GM19043 (cell line): ENCODE measurements around the gene GPR37.

Experiments
- ATAC-seq: cut with Tn5 transposase; IDR thresholded peaks from one replicate; pipeline ENCODE4 v1.9.1; 2021; ENCODE audit warnings: low read depth; ENCODE audit not compliant: unreplicated experiment

Gene GPR37

DNA sequence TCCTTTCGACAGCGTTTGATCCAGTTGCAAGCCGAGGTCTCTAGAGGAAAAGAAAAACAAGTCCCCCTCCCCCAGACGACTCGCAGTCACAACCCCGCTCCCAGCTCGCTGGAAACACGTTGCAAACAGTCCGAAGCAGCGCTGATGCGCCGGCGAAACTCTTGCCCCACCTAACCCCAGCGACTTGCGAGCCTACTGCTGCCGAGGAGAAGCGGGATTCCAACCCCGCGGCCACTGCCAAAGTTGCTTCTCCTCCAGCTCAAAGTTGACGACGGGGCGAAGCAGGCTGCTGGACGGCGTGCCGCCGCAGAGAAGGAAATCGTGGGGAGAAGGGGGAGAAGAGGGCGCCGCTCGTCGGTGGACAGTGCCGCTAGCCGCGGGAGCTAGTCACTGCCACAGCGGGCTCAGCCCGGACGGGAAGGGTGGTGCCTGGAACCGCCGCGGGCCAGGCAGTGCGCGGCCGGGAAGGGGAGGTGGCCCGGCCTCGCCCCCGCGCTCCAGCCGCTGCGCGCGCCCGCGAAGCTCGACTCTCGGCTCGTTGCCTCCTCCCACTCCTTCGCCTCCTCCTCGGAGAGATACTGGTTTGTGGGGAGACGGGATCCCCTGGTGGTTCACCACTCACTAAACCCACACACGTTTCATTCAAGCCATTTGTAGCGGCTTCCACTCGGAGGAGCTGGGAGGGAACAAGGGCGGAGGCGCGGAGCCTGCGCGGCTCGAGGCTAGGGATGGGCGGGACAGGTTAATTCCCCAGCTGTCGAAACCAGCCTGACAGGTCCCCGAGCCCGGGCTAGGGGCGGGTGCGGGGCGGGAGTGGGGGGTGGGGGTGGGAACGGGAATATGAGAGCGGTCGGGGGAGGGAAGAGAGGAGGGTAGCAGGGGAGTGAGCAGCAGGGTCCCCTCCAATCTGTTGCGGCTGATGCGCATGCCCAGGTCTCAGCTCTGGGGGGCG is at the start of gene GPR37:
TSS of gene GPR37 (minus strand) at position 392 of the 952 bp plus-strand sequence. CDS start 816 bp downstream, outside the sequence.
- peak; percentile 54 for ATAC-seq

- ATAC-seq: no peak
Observed at GRCh38 chr7:124813994-124814798, 48.6 kb upstream of the GPR37 start.

DNA sequence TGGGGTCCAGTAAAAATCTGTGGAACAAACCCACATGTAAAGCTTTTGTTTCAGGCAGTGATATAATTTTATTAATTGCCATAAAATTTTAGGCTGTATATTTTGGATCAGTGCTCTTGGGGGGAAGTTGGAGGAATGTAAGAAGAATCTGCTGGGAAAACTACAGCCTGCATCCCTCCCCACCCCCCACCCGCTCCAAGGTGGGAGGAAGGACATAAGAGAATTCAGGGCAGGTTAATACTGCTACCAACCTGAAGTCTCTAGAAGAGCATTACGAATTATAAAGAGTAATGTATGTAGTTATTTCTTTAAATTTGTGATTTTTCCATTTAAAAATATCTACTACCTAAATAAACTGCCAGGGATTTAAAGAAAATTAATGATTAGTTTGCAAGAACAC is 47.2 kb upstream of the GPR37 start:
- no peak for ATAC-seq

- ATAC-seq: no peak
Observed at GRCh38 chr7:124811341-124811740, 45.7 kb upstream of the GPR37 start.

- no peak for ATAC-seq
Observed at GRCh38 chr7:124810605-124811004, 45.0 kb upstream of the GPR37 start.

DNA sequence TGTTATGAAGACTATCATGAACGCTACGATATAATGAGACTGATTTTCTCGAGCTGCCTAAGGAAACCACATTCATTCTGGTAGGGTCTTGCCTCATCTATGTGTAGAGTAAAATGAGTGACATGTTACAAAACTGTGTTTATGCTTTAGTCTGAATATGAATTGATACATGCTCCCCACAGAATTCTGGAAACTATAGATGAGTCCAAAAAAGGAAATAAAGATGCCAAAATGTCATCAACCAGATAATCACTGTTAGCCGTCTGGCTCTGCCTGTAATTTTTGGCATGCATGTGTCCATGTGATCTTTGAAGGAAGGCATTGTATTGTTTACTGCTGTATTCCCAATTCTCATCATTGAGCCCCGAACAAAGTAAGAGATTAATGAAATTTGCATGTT is 42.6 kb upstream of the GPR37 start:
- no peak for ATAC-seq

GRCh38 chr7:124801330-124801895 is 35.8 kb upstream of the GPR37 start:
- no peak for ATAC-seq

DNA sequence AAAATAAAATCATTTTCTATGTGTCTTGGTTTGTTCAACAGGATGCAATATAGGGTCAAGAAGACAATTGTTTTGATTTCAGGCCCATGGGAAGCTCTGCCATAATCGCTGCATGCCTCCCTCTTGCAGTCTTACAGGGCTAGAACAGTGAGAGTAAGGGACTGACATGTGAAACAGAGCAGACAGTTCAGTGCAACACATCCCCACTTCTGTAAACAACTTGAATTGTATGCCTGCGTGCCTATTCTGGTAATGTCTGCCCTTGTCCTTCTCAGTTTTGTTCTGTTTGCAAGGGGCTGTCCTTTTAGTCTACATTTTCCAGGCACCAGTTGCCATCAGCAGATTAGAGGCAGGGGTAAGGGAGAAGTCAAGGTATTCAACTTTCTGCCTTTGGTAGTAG is 34.8 kb upstream of the GPR37 start:
- no peak for ATAC-seq

DNA sequence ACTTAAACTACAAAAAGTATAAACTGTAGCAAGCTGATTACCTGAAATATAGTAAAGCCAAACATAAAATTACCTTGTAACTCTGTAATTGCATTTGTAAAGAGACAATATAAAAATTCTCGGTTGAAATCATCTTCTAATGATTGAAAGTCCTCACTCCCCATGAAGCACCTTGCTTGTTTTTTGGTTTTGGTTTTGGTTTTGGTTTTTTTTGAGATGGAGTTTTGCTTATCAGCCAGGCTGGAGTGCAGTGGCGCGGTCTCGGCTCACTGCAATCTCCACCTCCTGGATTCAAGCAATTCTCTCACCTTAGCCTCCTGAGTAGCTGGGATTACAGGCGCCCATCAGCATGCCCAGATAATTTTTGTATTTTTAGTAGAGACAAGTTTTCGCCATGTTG is 33.9 kb upstream of the GPR37 start:
- ATAC-seq: no peak

DNA sequence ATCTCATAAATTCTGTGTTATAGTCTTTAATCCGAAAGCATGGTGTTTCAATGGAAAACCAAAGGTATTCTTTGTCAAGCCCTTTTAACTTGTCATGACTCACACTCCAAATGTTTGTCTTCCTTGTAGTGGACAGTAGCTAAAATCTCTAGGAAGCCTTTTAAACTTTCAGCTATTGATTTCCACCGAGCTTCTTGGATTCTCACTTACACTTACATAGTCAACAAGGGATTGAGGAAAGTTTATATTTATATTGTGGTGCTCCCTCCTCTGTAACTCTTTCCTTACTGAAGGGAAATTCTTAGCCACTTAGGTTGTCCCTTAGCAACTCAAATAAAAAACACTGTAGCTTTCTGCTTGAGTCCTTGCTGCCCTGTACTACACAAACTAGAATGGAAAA is 31.2 kb upstream of the GPR37 start:
- ATAC-seq: no peak

DNA sequence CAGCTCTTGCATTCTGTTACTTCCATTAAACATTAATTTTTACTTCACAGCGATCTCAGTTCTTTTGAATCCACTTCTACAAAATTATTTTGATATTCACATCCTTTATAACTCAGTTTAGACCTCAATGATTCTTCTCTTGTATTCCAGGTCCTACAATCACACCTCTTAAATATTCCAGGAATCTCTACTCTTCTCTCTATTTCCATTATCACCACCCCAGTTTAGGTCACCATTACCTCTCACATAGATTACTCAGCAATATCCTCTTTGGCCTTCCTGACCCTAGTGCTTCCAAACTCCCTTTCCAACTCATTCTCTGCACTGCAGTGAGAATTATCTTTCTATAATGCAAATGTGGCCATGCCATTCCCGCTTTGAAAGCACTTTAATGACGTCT is 27.1 kb upstream of the GPR37 start:
- ATAC-seq: no peak

- no peak for ATAC-seq
Observed at GRCh38 chr7:124792002-124792401, 26.4 kb upstream of the GPR37 start.

DNA sequence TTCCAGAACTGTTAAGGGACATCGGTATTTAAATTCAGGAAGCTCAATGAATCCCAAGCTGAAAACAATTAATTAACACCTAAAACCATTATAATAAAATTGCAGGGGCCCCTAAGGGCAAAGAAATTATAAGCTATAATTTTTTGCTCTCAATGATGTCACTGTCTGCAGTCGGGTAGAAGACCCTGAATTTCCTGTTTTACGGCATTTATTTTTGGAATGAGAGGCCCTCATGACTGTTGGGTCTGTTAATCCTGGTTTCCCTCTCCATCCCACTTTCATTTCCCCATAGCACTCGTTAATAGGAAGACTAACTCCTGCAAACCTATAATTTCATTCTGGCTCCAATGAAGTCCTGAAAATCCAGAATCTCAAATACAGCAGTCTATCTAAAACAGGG is 25.8 kb upstream of the GPR37 start:
- no peak for ATAC-seq

DNA sequence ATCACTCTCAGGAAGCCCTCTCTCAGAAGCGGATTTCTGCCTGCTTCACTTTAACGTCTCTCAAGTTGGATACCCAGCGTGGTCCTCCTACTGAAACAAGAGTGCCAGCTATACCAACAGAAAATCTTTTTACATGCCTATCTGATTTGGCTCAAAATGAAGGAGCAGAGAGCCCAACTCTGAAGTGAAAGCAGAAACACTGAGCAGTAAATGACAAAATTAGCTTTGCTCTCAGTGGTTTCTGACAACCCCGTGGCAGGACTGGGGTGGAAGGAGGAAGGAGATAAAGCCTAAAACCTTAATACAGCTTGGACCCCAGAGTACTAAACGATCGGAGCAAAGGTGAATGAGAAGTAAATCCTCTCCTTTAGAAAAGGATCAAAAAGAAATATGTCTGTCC is 25.1 kb upstream of the GPR37 start:
- no peak for ATAC-seq

GRCh38 chr7:124785994-124786393 is 20.4 kb upstream of the GPR37 start:
- no peak for ATAC-seq

- peak; percentile 64 for ATAC-seq
Observed at GRCh38 chr7:124784879-124785818, 19.6 kb upstream of the GPR37 start.

DNA sequence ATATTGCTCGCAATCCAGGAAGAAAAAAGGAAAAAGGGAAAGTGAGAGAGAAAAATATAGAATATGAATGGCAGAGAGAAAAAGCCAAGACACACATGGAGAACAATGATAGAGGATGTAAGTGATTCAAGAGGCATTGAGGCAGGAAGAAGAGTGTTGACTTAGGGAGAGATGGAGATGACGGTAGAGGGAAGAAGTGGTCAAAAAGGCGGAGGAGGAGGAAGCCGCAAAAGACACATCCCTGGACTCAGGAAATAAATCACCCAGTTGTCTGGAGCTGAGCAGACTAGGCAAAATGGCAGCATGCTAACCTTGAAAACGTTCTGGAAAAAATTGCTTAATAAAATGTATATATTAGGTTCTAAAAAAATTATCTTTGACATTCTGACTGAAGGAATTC is 17.7 kb upstream of the GPR37 start:
- no peak for ATAC-seq

DNA sequence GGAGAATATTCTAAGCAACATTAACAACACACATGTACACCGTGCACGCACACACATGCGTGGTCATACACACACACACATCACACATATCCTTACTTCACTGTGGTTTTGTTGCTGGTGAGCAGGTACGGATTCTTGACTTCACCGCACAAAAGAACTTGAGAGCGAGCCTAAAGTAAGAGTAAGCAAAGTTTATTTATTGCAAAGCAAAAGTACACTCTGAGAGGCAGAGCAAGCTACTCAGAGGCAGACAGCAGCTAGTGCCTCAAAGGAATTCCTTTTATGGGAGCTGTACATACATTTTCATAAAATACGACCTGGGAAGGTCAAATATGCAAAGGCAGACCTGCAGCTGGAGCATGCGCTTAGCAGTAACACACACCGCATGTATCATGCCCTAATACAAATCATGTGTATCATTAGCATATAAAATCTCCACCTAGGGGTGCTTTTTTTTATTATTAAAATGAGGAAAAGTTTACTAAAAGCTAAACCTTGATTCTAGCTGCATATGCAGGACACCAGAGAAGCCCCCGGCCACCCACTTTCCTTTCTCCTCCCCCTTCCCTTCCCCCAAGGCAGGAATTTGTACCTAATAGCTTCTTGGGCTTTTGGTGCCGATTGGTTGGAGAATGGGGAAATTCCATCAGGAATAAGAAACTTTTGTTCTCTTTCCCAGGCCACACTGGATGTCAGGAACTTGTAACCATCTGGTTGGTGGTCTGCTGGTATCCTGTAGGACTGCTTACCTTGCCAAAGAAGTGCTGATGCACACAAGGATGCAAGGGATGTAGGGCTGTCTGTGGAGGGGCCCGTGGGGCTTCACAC is 16.5 kb upstream of the GPR37 start:
- no peak for ATAC-seq

DNA sequence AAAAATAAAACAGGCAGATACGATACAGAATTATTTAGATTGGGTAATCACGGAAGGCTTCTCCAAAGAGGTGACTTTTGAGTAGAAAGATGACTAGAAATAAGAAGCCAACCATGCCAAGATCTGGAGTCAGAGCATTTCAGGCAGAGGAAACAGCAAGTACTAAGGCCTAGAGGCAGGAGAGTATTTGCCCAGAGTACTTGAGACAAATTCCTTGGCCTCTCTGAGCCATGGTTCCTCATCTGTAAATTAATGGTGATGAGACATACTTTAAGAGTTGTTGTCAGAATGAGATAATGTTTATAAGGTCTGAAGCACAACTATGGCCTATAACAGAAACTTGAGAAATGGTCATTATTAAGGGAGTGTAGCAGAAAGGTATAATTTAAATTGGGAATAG is 15.8 kb upstream of the GPR37 start:
- no peak for ATAC-seq
